Ascending aorta (tissue), 2 donors: ENCODE data around the gene HYOU1. TPM values are rescaled to one million over a fixed set of nuclear protein-coding genes. Genes with fewer than 3 reads are reported as not detected.

Experiments used
- DNase-seq, 2 donors: peaks; one replicate each; pipeline ENCODE4 v3.0.0-alpha.2; 2019; ENCODE audit warnings: low spot score in 2 of 2
- H3K27ac ChIP-seq, 2 donors: fragments of 200-600 bp; sonication (generic); one replicate each; pipeline ENCODE4 v1.5.1; 2016 to 2017; ENCODE audit warnings: mild to moderate bottlenecking in 1 of 2
- H3K27me3 ChIP-seq: fragments of 200-600 bp; sonication (generic); one replicate; pipeline ENCODE4 v1.5.1; 2017
- H3K36me3 ChIP-seq, 2 donors: fragments of 200-600 bp; sonication (generic); one replicate each; pipeline ENCODE4 v1.5.1; 2016
- H3K4me1 ChIP-seq, 2 donors: fragments of 200-600 bp; sonication (generic); one replicate each; pipeline ENCODE4 v1.5.1; 2016 to 2017; ENCODE audit warnings: mild to moderate bottlenecking in 1 of 2
- H3K4me3 ChIP-seq, 2 donors: fragments of 200-600 bp; sonication (generic); one replicate each; pipeline ENCODE4 v1.5.1; 2016 to 2017; ENCODE audit warnings: mild to moderate bottlenecking in 1 of 2
- H3K9me3 ChIP-seq, 2 donors: fragments of 200-600 bp; sonication (generic); one replicate each; pipeline ENCODE4 v1.5.1; 2016
- CTCF ChIP-seq, 3 experiments: fragments of 200-600 bp in 2 of 3; fragments of 450-650 bp in 1 of 3; sonication (generic) in 2 of 3; IDR thresholded peaks; one replicate each; pipeline ENCODE4 v1.5.1; 2016 to 2019; ENCODE audit warnings: antibody characterized with exemption in 3 of 3, mild to moderate bottlenecking in 1 of 3, moderate library complexity in 1 of 3
- intact Hi-C: fragments of 100-400 bp; cut with DNase I; formaldehyde crosslinking; loops from one replicate; pipeline ENCODE4 v1.15.1; 2023
- total RNA-seq: library from RNA; depleted of rRNA; stranded (reverse); fragments of >200 nt; gene quantifications from one replicate; pipeline ENCODE4 v1.1.0, GENCODE V29; 2016

The HYOU1 gene
- total RNA-seq, 1 donor from 2014 or later, result 98.4 TPM

GRCh38 chr11:119025099-119025473, 31.9 kb downstream of the HYOU1 start:
- H3K27me3 ChIP-seq, result no peaks in the 10 kb centered on the region
- peaks cover 9 to 43% of the 10 kb centered on the region in 2 donors for H3K36me3 ChIP-seq
- TF ChIP-seq CTCF (IDR thresholded peaks at IDR 0.05), result no peak
- intact Hi-C loops, result no loop called here
- H3K4me3 ChIP-seq, result no peak overlapping the region
- H3K9me3 ChIP-seq, result no peaks in the 10 kb centered on the region
- peaks cover 3 to 16% of the 10 kb centered on the region in 2 donors for H3K4me1 ChIP-seq
- peak overlapping the region; percentile 0 to 48 for H3K27ac ChIP-seq
- no peak for DNase-seq

- peak overlapping the region; percentile 0 to 48 for H3K27ac ChIP-seq
- H3K4me1 ChIP-seq, result peaks cover 0 to 16% of the 10 kb centered on the region in 2 donors
- no peaks in the 10 kb centered on the region for H3K27me3 ChIP-seq
- DNase-seq, result no peak
- TF ChIP-seq CTCF (IDR thresholded peaks at IDR 0.05), result no peak
- H3K36me3 ChIP-seq, result peaks cover 9 to 43% of the 10 kb centered on the region in 2 donors
- H3K4me3 ChIP-seq, result no peak overlapping the region
- H3K9me3 ChIP-seq, result no peaks in the 10 kb centered on the region
- intact Hi-C loops, result no loop called here
Observed at GRCh38 chr11:119024430-119025098, 32.4 kb downstream of the HYOU1 start.

- DNase-seq, result no peak
- Histone ChIP-seq H3K27me3 (no peaks in the 10 kb centered on the region), H3K4me1 (peaks cover 0 to 17% of the 10 kb centered on the region in 2 donors), H3K27ac (no peak overlapping the region), H3K9me3 (no peaks in the 10 kb centered on the region), H3K4me3 (no peak overlapping the region), H3K36me3 (peaks cover 9 to 43% of the 10 kb centered on the region in 2 donors)
- intact Hi-C loops, result no loop called here
- no peak for TF ChIP-seq CTCF (IDR thresholded peaks at IDR 0.05)
Observed at GRCh38 chr11:119023741-119024140, 33.3 kb downstream of the HYOU1 start.

GRCh38 chr11:119021631-119022030, 35.4 kb downstream of the HYOU1 start:
- Histone ChIP-seq H3K4me3 (no peak overlapping the region), H3K27ac (no peak overlapping the region), H3K27me3 (no peaks in the 10 kb centered on the region), H3K36me3 (peaks cover 9 to 45% of the 10 kb centered on the region in 2 donors), H3K4me1 (peaks cover 6 to 22% of the 10 kb centered on the region in 2 donors), H3K9me3 (no peaks in the 10 kb centered on the region)
- no peak for DNase-seq
- TF ChIP-seq CTCF (IDR thresholded peaks at IDR 0.05), result no peak
- intact Hi-C loops, result no loop called here

DNA sequence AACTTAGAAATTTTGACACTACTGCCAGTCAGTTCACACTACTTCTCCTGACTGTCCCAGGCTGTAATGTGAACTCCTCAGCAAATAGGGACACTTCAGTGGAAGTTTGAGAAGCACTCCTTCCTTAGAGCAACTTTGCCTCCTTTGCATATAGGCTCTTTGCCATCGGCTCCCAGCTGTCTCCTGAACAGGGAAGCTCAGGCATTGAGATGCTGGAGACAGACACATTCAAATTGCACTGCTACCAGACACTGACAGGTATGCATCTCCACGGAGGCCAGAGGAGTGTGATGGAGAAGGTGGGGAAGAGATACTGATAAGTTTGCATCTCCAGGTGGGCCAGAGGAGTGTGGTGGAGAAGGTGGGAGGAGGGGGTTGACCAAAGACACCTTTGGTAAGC, 37.0 kb downstream of the HYOU1 start:
- peak overlapping the region in 1 of 2 donors; percentile 96 for H3K27ac ChIP-seq

More for the DNA sequence above, 37.0 kb downstream of the HYOU1 start:
- no peak for TF ChIP-seq CTCF (IDR thresholded peaks at IDR 0.05)
- H3K4me1 ChIP-seq, result peaks cover 7 to 32% of the 10 kb centered on the region in 2 donors
- no peaks in the 10 kb centered on the region for H3K27me3 ChIP-seq
- intact Hi-C loops, result no loop called here
- DNase-seq, result no peak
- no peaks in the 10 kb centered on the region for H3K9me3 ChIP-seq
- peaks cover 21 to 54% of the 10 kb centered on the region in 2 donors for H3K36me3 ChIP-seq
- peak overlapping the region; percentile 78 to 89 for H3K4me3 ChIP-seq
